Thoracic aorta endothelial cell (primary cell): ENCODE results near the gene CDC42. TPM values are rescaled to one million over a fixed set of nuclear protein-coding genes. Genes with fewer than 3 reads are reported as not detected.

Experiments
- small RNA-seq: library from RNA; depleted of rRNA; stranded (forward); fragments of <200 nt; gene quantifications from one replicate; pipeline ENCODE3, GENCODE V24; 2012
- total RNA-seq: library from RNA; depleted of rRNA; stranded (reverse); fragments of >200 nt; gene quantifications from 2 replicates; pipeline ENCODE4 v1.2.3, GENCODE V29; 2012

CDC42 gene
- total RNA-seq, result 851 and 886 TPM in 2 replicates

GRCh38 chr1:22052115-22053016, at the start of gene CDC42:
Gene CDC42 (plus strand): TSS chr1:22052709. CDS start chr1:22078479, 25,770 bp downstream.

Small RNA genes within 50 kb of the gene (small RNA-seq; reads per million reads assigned to genes)
- gene RN7SL186P (not detected), gene RNU6-776P (not detected)

Other genes starting within 250 kb of the CDC42 start
- gene LDLRAD2, start 240.4 kb upstream of the CDC42 start, total RNA-seq, result 0.07 TPM in 1 of 2 replicates, not detected in the other
- gene HSPG2, start 115.4 kb upstream of the CDC42 start, total RNA-seq, result 1,789 and 2,347 TPM in 2 replicates
- 0.40 TPM in 1 of 2 replicates, not detected in the other for gene CELA3B, start 75.7 kb upstream of the CDC42 start, total RNA-seq
- gene CELA3A, start 51.1 kb upstream of the CDC42 start, total RNA-seq, result not detected in 2 replicates
- 0.27 and 0.29 TPM in 2 replicates for gene WNT4, start 90.4 kb downstream of the CDC42 start, total RNA-seq